ENCODE data around the gene RBBP8NL.

- TF ChIP-seq CTCF (conservative IDR thresholded peaks at IDR 0.05 in 1 of 2, IDR thresholded peaks at IDR 0.05 in 1 of 2; ENCODE audit: extremely low read depth in 1 of 2, insufficient read depth in 1 of 2, low read depth in 1 of 2, low read length in 2 of 2) (no peak), EZH2 (IDR thresholded peaks at IDR 0.05; ENCODE audit: borderline replicate concordance, low read length) (no peak)
These were observed 29.8 kb upstream of the RBBP8NL start for GRCh38 chr20:62457098-62457497.

All from mammary epithelial cell (primary cell).